SK-N-MC (cell line): Measurements from ENCODE around the gene PLXNA1.

ENCODE experiments used
- EZH2 ChIP-seq: fragments of 200-600 bp; sonication (generic); IDR thresholded peaks from one replicate; pipeline ENCODE4 v1.6.1; 2017; ENCODE audit warnings: antibody characterized with exemption
- FOXP2 ChIP-seq: optimal IDR thresholded peaks from 2 replicates; pipeline ENCODE3; 2011; ENCODE audit warnings: mild to moderate bottlenecking, moderate library complexity; ENCODE audit not compliant: insufficient read depth; ENCODE audit errors: extremely low read length, control extremely low read depth
- POLR2AphosphoS5 ChIP-seq: IDR thresholded peaks from 2 replicates; pipeline ENCODE4 v1.6.1; 2012; ENCODE audit warnings: mild to moderate bottlenecking, low read depth, low read length, borderline replicate concordance

- TF ChIP-seq POLR2AphosphoS5 (no peak), EZH2 (no peak), FOXP2 (no peak)
Observed at GRCh38 chr3:127013758-127014535, 31.0 kb downstream of the PLXNA1 start.
